MG63 (cell line): ENCODE data around the gene HAND1. TPM values are rescaled to one million over a fixed set of nuclear protein-coding genes. Genes with fewer than 3 reads are reported as not detected.
A peak's percentile ranks its signal among the peaks of the same experiment; 100 is the strongest.

ENCODE experiments used
- DNase-seq: peaks from one replicate; pipeline ENCODE4 v3.0.0-alpha.2; 2020
- H3K27me3 ChIP-seq: fragments of 250-450 bp; sonication (Bioruptor Pico); 2 replicates; pipeline ENCODE4 v1.5.1; 2020; ENCODE audit warnings: mild to moderate bottlenecking, moderate library complexity
- H3K36me3 ChIP-seq: fragments of 250-450 bp; sonication (Bioruptor Pico); 2 replicates; pipeline ENCODE4 v1.5.1; 2020; ENCODE audit warnings: mild to moderate bottlenecking, moderate library complexity
- H3K4me3 ChIP-seq: fragments of 250-450 bp; sonication (Bioruptor Pico); 2 replicates; pipeline ENCODE4 v1.5.1; 2020; ENCODE audit warnings: mild to moderate bottlenecking, moderate library complexity
- H3K9me3 ChIP-seq: fragments of 250-450 bp; sonication (Bioruptor Pico); 2 replicates; pipeline ENCODE4 v1.5.1; 2020; ENCODE audit warnings: mild to moderate bottlenecking, moderate library complexity
- total RNA-seq: library from RNA; depleted of rRNA; stranded (reverse); fragments of >200 nt; shearing (Covaris generic); gene quantifications from 2 replicates; pipeline ENCODE4 v1.2.3, GENCODE V29; 2014; ENCODE audit warnings: low replicate concordance

The HAND1 gene
- total RNA-seq, 1 experiment from 2014 or later = 2.3 TPM

GRCh38 chr5:154484393-154485095 is 6.5 kb upstream of the HAND1 start:
- Histone ChIP-seq H3K36me3 (no peaks in the 10 kb centered on the region), H3K27me3 (peaks cover 36% of the 10 kb centered on the region), H3K9me3 (no peaks in the 10 kb centered on the region), H3K4me3 (no peak overlapping the region)
- no peak for DNase-seq

- H3K36me3 ChIP-seq = no peaks in the 10 kb centered on the region
- no peak overlapping the region for H3K4me3 ChIP-seq
- peaks cover 33% of the 10 kb centered on the region for H3K27me3 ChIP-seq
- H3K9me3 ChIP-seq = no peaks in the 10 kb centered on the region
- no peak for DNase-seq
Observed at GRCh38 chr5:154483654-154484392, 5.8 kb upstream of the HAND1 start.

GRCh38 chr5:154482528-154483449 is 4.8 kb upstream of the HAND1 start:
- Histone ChIP-seq H3K4me3 (no peak overlapping the region), H3K9me3 (no peaks in the 10 kb centered on the region), H3K27me3 (peaks cover 31% of the 10 kb centered on the region), H3K36me3 (no peaks in the 10 kb centered on the region)
- no peak for DNase-seq

- Histone ChIP-seq H3K36me3 (no peaks in the 10 kb centered on the region), H3K4me3 (no peak overlapping the region), H3K27me3 (peaks cover 28% of the 10 kb centered on the region), H3K9me3 (no peaks in the 10 kb centered on the region)
- no peak for DNase-seq
Observed at GRCh38 chr5:154481584-154482381, 3.8 kb upstream of the HAND1 start.

- H3K36me3 ChIP-seq = no peaks in the 10 kb centered on the region
- no peak for DNase-seq
Observed at GRCh38 chr5:154480847-154481246, 2.8 kb upstream of the HAND1 start.

GRCh38 chr5:154479944-154480750 is 2.1 kb upstream of the HAND1 start:
- peaks cover 14% of the 10 kb centered on the region; the same call in 1 of the 2 replicates for H3K27me3 ChIP-seq
- no peak overlapping the region for H3K4me3 ChIP-seq
- H3K9me3 ChIP-seq = no peaks in the 10 kb centered on the region
- H3K36me3 ChIP-seq = peaks cover 1% of the 10 kb centered on the region; the same call in 1 of the 2 replicates
- no peak for DNase-seq

More at GRCh38 chr5:154480847-154481246, 2.8 kb upstream of the HAND1 start:
- Histone ChIP-seq H3K4me3 (no peak overlapping the region), H3K9me3 (no peaks in the 10 kb centered on the region), H3K27me3 (peaks cover 19% of the 10 kb centered on the region)

- Histone ChIP-seq H3K9me3 (no peaks in the 10 kb centered on the region; the same call in 1 of the 2 replicates), H3K36me3 (peaks cover 5% of the 10 kb centered on the region; the same call in 1 of the 2 replicates), H3K27me3 (peaks cover 7% of the 10 kb centered on the region; the same call in 1 of the 2 replicates), H3K4me3 (no peak overlapping the region)
- no peak for DNase-seq
Observed at GRCh38 chr5:154479160-154479943, 1.3 kb upstream of the HAND1 start.

- no peak for DNase-seq
- no peak overlapping the region; the same call in 1 of the 2 replicates for H3K4me3 ChIP-seq
- H3K9me3 ChIP-seq = no peaks in the 10 kb centered on the region; the same call in 1 of the 2 replicates
- 0 out of 2 replicates have a peak, but pooled peaks cover 1% of the 10 kb centered on the region for H3K27me3 ChIP-seq
- peaks cover 5% of the 10 kb centered on the region; the same call in 1 of the 2 replicates for H3K36me3 ChIP-seq
Observed at GRCh38 chr5:154478752-154479159, 729 bp upstream of the HAND1 start.

GRCh38 chr5:154477382-154478223 is 424 bp downstream of the HAND1 start:
- no peaks in the 10 kb centered on the region for H3K27me3 ChIP-seq
- peak overlapping the region; percentile 65 for H3K4me3 ChIP-seq
- peak; percentile 72 for DNase-seq
- peaks cover 5% of the 10 kb centered on the region; the same call in 1 of the 2 replicates for H3K36me3 ChIP-seq
- no peaks in the 10 kb centered on the region; the same call in 1 of the 2 replicates for H3K9me3 ChIP-seq

GRCh38 chr5:154476354-154477205 is 1.4 kb downstream of the HAND1 start:
- H3K4me3 ChIP-seq = peak overlapping the region; percentile 65
- DNase-seq = peak; percentile 37
- H3K9me3 ChIP-seq = no peaks in the 10 kb centered on the region; the same call in 1 of the 2 replicates
- H3K36me3 ChIP-seq = peaks cover 5% of the 10 kb centered on the region; the same call in 1 of the 2 replicates
- H3K27me3 ChIP-seq = no peaks in the 10 kb centered on the region

GRCh38 chr5:154475591-154476353 is 2.3 kb downstream of the HAND1 start:
- Histone ChIP-seq H3K4me3 (peak overlapping the region; percentile 65), H3K27me3 (peaks cover 3% of the 10 kb centered on the region), H3K9me3 (no peaks in the 10 kb centered on the region; the same call in 1 of the 2 replicates), H3K36me3 (peaks cover 5% of the 10 kb centered on the region; the same call in 1 of the 2 replicates)
- DNase-seq = peak; percentile 26
